SK-N-SH (cell line): ENCODE data around the gene LACTBL1.

Source experiments
- EZH2phosphoT487 ChIP-seq: fragments of 200-600 bp; sonication (generic); IDR thresholded peaks from 2 replicates; pipeline ENCODE4 v1.6.1; 2017; ENCODE audit warnings: low read depth, mixed run types, mild to moderate bottlenecking, antibody characterized with exemption, moderate library complexity, borderline replicate concordance
- POLR2AphosphoS5 ChIP-seq: IDR thresholded peaks from 2 replicates; pipeline ENCODE4 v1.6.1; 2012; ENCODE audit warnings: low read depth, low read length
- RCOR1 ChIP-seq: fragments of 150-350 bp; IDR thresholded peaks from 2 replicates; pipeline ENCODE4 v1.6.1; 2017; ENCODE audit warnings: antibody characterized with exemption, low read length
- TEAD4 ChIP-seq: IDR thresholded peaks from 2 replicates; pipeline ENCODE4 v1.4.0; 2012; ENCODE audit warnings: mild to moderate bottlenecking, borderline replicate concordance; ENCODE audit not compliant: insufficient read depth
- TF ChIP-seq, protein P1 (sequence below): fragments of 200-600 bp; sonication (generic); IDR thresholded peaks from 2 replicates; pipeline ENCODE4 v1.6.1; 2017; ENCODE audit warnings: antibody characterized with exemption, mild to moderate bottlenecking, moderate library complexity
- TF ChIP-seq, protein P2 (sequence below): IDR thresholded peaks from 2 replicates; pipeline ENCODE4 v1.4.0; 2012; ENCODE audit warnings: low read depth, borderline replicate concordance
- TF ChIP-seq, protein P3 (sequence below): fragments of 150-350 bp; IDR thresholded peaks from 2 replicates; pipeline ENCODE4 v1.6.1; 2017; ENCODE audit warnings: antibody characterized with exemption, low read length, low read depth, borderline replicate concordance

DNA sequence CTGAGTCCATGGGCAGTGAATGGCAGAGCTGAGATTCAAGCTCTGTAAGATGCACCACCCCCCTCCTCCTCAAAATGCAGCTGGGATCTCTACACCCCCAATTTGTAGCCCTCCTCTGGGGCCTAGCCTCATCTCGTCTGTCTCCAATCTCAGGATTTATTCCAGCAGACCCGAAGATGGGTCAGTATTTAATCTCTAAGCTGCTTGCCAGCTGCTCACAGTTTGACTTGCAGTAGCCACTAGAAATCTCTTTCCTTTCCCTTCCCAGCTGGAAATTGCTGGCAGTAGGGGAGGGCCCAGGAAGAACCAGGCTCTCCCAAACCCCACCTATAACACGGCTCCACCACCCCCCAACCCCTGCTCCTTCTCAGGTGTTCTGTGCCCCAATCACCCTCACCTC lies 1.5 kb downstream of the LACTBL1 start:
- TF ChIP-seq, protein P1, sequence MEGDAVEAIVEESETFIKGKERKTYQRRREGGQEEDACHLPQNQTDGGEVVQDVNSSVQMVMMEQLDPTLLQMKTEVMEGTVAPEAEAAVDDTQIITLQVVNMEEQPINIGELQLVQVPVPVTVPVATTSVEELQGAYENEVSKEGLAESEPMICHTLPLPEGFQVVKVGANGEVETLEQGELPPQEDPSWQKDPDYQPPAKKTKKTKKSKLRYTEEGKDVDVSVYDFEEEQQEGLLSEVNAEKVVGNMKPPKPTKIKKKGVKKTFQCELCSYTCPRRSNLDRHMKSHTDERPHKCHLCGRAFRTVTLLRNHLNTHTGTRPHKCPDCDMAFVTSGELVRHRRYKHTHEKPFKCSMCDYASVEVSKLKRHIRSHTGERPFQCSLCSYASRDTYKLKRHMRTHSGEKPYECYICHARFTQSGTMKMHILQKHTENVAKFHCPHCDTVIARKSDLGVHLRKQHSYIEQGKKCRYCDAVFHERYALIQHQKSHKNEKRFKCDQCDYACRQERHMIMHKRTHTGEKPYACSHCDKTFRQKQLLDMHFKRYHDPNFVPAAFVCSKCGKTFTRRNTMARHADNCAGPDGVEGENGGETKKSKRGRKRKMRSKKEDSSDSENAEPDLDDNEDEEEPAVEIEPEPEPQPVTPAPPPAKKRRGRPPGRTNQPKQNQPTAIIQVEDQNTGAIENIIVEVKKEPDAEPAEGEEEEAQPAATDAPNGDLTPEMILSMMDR, result no peak
- TF ChIP-seq EZH2phosphoT487 (no peak), POLR2AphosphoS5 (no peak), TEAD4 (no peak), RCOR1 (no peak)
- TF ChIP-seq, protein P2, sequence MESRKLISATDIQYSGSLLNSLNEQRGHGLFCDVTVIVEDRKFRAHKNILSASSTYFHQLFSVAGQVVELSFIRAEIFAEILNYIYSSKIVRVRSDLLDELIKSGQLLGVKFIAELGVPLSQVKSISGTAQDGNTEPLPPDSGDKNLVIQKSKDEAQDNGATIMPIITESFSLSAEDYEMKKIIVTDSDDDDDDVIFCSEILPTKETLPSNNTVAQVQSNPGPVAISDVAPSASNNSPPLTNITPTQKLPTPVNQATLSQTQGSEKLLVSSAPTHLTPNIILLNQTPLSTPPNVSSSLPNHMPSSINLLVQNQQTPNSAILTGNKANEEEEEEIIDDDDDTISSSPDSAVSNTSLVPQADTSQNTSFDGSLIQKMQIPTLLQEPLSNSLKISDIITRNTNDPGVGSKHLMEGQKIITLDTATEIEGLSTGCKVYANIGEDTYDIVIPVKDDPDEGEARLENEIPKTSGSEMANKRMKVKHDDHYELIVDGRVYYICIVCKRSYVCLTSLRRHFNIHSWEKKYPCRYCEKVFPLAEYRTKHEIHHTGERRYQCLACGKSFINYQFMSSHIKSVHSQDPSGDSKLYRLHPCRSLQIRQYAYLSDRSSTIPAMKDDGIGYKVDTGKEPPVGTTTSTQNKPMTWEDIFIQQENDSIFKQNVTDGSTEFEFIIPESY, result no peak
- TF ChIP-seq, protein P3, sequence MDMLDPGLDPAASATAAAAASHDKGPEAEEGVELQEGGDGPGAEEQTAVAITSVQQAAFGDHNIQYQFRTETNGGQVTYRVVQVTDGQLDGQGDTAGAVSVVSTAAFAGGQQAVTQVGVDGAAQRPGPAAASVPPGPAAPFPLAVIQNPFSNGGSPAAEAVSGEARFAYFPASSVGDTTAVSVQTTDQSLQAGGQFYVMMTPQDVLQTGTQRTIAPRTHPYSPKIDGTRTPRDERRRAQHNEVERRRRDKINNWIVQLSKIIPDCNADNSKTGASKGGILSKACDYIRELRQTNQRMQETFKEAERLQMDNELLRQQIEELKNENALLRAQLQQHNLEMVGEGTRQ, result no peak
